Smooth muscle cell (in vitro differentiated cells): Measurements from ENCODE around the gene LIN54. TPM values are rescaled to one million over a fixed set of nuclear protein-coding genes. Genes with fewer than 3 reads are reported as not detected.

Source experiments
- DNase-seq: peaks from one replicate; lab custom pipeline; 2025; ENCODE audit not compliant: unreplicated experiment; lab: John Stamatoyannopoulos, UW
- H2AFZ ChIP-seq: fragments of 200-600 bp; sonication (generic); 2 replicates; pipeline ENCODE4 v1.6.0; 2016; ENCODE audit warnings: antibody characterized with exemption, low read depth, mild to moderate bottlenecking
- H3F3A ChIP-seq: fragments of 200-600 bp; sonication (generic); 2 replicates; pipeline ENCODE4 v1.6.0; 2017; ENCODE audit warnings: antibody characterized with exemption, low read depth
- H3K27ac ChIP-seq: fragments of 200-600 bp; sonication (generic); 2 replicates; pipeline ENCODE4 v1.5.1; 2016; ENCODE audit warnings: low read depth, mild to moderate bottlenecking
- H3K27me3 ChIP-seq: fragments of 200-600 bp; sonication (generic); 2 replicates; pipeline ENCODE4 v1.6.1; 2016; ENCODE audit warnings: low read depth, mild to moderate bottlenecking
- H3K36me3 ChIP-seq: fragments of 200-600 bp; sonication (generic); 2 replicates; pipeline ENCODE4 v1.5.1; 2016; ENCODE audit warnings: low read depth
- H3K4me1 ChIP-seq: fragments of 200-600 bp; sonication (generic); 2 replicates; pipeline ENCODE4 v1.5.1; 2016; ENCODE audit warnings: low read depth
- H3K4me2 ChIP-seq: fragments of 200-600 bp; sonication (generic); 2 replicates; pipeline ENCODE4 v1.6.0; 2016; ENCODE audit warnings: mild to moderate bottlenecking
- H3K4me3 ChIP-seq: fragments of 200-600 bp; sonication (generic); 2 replicates; pipeline ENCODE4 v1.5.1; 2016; ENCODE audit warnings: mild to moderate bottlenecking
- H3K79me2 ChIP-seq: fragments of 200-600 bp; sonication (generic); 2 replicates; pipeline ENCODE4 v1.6.0; 2016; ENCODE audit warnings: low read depth, mild to moderate bottlenecking
- H3K9ac ChIP-seq: fragments of 200-600 bp; sonication (generic); 2 replicates; pipeline ENCODE4 v1.6.0; 2016; ENCODE audit warnings: low read depth
- H3K9me3 ChIP-seq: fragments of 200-600 bp; sonication (generic); replicated peaks from 2 replicates; pipeline ENCODE4 v1.5.1; 2016; ENCODE audit warnings: low read depth
- H4K20me1 ChIP-seq: fragments of 200-600 bp; sonication (generic); 2 replicates; pipeline ENCODE4 v1.6.0; 2016; ENCODE audit warnings: low read depth
- WGBS: methylation state at CpG from one replicate; pipeline ENCODE4 v1.1.7; 2016; ENCODE audit warnings: low lambda C conversion rate; 5-methylcytosine and 5-hydroxymethylcytosine counted together
- polyA plus RNA-seq: library from polyadenylated mRNA; unstranded; fragments of >200 nt; fragmentation: Nextera tagmentation; extraction: Ambion mirVana; gene quantifications from 2 replicates; pipeline ENCODE4 v1.2.1, GENCODE V29; 2016
- total RNA-seq: library from RNA; depleted of rRNA; stranded (reverse); fragments of >200 nt; gene quantifications from 2 replicates; pipeline ENCODE4 v1.2.3, GENCODE V29; 2014
- TF ChIP-seq, protein P1 (sequence below): fragments of 200-600 bp; sonication (generic); IDR thresholded peaks from 2 replicates; pipeline ENCODE4 v1.5.1; 2017; ENCODE audit warnings: borderline replicate concordance, mild to moderate bottlenecking, antibody characterized with exemption; ENCODE audit not compliant: insufficient read depth, poor library complexity, severe bottlenecking

The LIN54 gene
- total and polyA plus RNA-seq, 2 experiments from 2014 or later: 5.0 to 24.1 TPM

DNA sequence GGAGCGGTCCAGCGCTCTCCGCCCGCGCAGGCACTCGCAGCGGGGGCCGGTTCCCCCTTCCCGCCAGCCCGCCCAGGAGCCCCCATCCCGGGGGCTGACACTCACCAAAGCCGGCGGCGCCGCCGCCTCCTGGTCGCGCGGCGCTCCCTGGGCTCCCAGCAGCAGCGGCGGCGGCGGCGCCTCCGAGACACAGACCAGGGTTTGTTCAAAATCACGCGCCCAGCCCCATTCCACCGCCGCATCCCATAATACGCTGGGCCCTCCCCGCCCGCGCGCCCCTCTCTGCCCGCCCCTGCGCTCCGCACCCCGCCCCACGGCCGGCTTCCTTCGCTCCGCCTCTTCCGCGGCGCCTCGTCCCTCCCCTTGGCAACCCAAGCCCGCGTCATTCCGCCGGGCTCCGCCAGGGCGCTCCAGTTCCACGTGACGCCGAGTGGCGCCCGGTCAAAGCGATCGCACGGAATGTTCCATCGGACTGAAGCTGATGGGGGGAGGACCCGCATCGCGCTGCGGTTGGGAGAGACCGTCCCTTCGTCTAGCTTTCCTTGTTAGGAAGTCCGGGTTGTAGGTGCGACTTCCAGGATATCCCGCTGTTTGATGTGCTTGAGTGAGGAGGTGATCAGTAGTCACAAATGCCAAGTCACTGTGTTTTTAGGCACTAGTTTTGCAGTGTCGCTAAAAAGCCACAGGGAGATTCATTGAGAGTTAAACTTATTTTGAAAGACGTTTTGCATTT lies 2.2 kb upstream of the LIN54 start:
- H3K27ac ChIP-seq: peak overlapping the region; percentile 98
- H3K9me3 ChIP-seq: no peaks in the 10 kb centered on the region
- under 1% methylated on average over 53 of the region's 73 CpGs for WGBS
- H2AFZ ChIP-seq: peak overlapping the region; percentile 96
- H3K4me2 ChIP-seq: peak overlapping the region; percentile 99
- H3K4me3 ChIP-seq: peak overlapping the region; percentile 98
- no peaks in the 10 kb centered on the region for H3K36me3 ChIP-seq
- peak; percentile 94 for DNase-seq
- peaks cover 26% of the 10 kb centered on the region for H3K4me1 ChIP-seq
- TF ChIP-seq, protein P1, sequence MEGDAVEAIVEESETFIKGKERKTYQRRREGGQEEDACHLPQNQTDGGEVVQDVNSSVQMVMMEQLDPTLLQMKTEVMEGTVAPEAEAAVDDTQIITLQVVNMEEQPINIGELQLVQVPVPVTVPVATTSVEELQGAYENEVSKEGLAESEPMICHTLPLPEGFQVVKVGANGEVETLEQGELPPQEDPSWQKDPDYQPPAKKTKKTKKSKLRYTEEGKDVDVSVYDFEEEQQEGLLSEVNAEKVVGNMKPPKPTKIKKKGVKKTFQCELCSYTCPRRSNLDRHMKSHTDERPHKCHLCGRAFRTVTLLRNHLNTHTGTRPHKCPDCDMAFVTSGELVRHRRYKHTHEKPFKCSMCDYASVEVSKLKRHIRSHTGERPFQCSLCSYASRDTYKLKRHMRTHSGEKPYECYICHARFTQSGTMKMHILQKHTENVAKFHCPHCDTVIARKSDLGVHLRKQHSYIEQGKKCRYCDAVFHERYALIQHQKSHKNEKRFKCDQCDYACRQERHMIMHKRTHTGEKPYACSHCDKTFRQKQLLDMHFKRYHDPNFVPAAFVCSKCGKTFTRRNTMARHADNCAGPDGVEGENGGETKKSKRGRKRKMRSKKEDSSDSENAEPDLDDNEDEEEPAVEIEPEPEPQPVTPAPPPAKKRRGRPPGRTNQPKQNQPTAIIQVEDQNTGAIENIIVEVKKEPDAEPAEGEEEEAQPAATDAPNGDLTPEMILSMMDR: peak; percentile 44
- peaks cover 21% of the 10 kb centered on the region for H3K79me2 ChIP-seq
- peaks cover 3% of the 10 kb centered on the region for H4K20me1 ChIP-seq
- H3K9ac ChIP-seq: peak overlapping the region; percentile 98
- no peaks in the 10 kb centered on the region for H3K27me3 ChIP-seq
- H3F3A ChIP-seq: peaks cover 11% of the 10 kb centered on the region

DNA sequence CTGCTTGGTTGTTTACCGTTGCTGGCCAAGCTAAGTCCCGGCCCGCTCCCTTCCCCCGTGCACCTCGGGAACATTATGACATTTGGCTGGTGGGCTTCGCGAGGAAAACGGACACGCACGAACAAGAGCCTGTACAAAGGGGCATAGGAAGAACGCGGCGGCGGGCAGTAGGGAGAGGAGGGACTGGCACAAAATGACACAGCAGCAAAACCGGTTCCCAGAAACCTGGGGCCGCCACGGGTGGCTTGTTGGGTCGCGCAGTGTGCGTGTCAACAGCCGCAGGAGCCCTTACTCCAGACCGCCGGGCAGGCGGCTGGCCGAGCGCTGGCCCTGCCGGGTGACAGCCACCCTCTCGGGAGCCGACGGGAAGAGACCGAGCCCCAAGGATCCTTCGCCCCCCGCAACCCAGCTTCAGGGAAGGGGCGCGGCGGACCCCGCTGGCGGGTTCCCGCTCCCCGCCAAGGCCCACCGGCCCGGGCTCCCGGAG lies 1.6 kb upstream of the LIN54 start:
- peak overlapping the region; percentile 90 for H2AFZ ChIP-seq
- peaks cover 28% of the 10 kb centered on the region for H3K79me2 ChIP-seq
- H3K27ac ChIP-seq: peak overlapping the region; percentile 98
- DNase-seq: peak; percentile 49
- peaks cover 11% of the 10 kb centered on the region for H3F3A ChIP-seq
- H4K20me1 ChIP-seq: peaks cover 3% of the 10 kb centered on the region
- WGBS: under 1% methylated on average over 33 of the region's 43 CpGs
- peak overlapping the region; percentile 98 for H3K4me3 ChIP-seq
- peaks cover 26% of the 10 kb centered on the region for H3K4me1 ChIP-seq
- TF ChIP-seq, protein P1: no peak
- no peaks in the 10 kb centered on the region for H3K36me3 ChIP-seq
- no peaks in the 10 kb centered on the region for H3K27me3 ChIP-seq
- peak overlapping the region; percentile 99 for H3K4me2 ChIP-seq
- no peaks in the 10 kb centered on the region for H3K9me3 ChIP-seq
- peak overlapping the region; percentile 98 for H3K9ac ChIP-seq

DNA sequence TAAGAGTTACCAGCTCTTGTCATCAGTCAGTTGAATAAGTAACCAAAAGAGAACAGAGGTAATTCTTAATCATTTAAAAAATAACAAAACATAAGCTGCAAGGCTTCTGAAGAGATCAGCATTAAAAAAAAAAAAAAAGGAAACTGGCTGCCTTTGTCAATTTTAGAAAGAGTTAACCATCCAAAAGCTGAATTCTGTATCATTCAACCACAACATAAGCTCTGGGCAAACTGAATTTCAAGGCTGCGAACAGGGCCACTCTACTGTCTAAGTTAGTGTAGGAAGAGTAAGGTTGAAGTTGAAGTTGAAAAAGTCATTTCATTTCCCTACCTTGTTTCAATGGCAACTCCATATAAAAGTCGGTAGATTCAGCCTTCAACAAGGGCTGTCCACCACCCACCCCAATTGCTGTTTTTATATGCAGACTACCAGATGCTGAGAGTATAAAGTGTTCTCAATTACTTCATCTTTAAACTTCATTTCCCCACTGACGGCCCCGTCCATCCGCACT lies 1.1 kb upstream of the LIN54 start:
- peaks cover 33% of the 10 kb centered on the region for H3K79me2 ChIP-seq
- H3K9me3 ChIP-seq: no peaks in the 10 kb centered on the region
- peaks cover 26% of the 10 kb centered on the region for H3K4me1 ChIP-seq
- peak overlapping the region; percentile 98 for H3K27ac ChIP-seq
- no peak for DNase-seq
- H3K36me3 ChIP-seq: no peaks in the 10 kb centered on the region
- no peaks in the 10 kb centered on the region for H3K27me3 ChIP-seq
- H2AFZ ChIP-seq: peak overlapping the region; percentile 90
- H3K9ac ChIP-seq: peak overlapping the region; percentile 98
- H3K4me3 ChIP-seq: peak overlapping the region; percentile 98
- peaks cover 11% of the 10 kb centered on the region for H3F3A ChIP-seq
- peaks cover 3% of the 10 kb centered on the region for H4K20me1 ChIP-seq
- TF ChIP-seq, protein P1: no peak
- WGBS: 5% methylated on average over 5 of the region's 5 CpGs
- peak overlapping the region; percentile 99 for H3K4me2 ChIP-seq
